Stimulated activated CD8-positive, alpha-beta memory T cell treated with anti-CD3 and anti-CD28 coated beads, Interleukin-4, amount 100 ng/mL, for 4 hours (primary cell): ENCODE results near the gene LRRC41.
"Not testable (repeated sequence)": the region's sequence is repeated elsewhere in the genome, so short reads cannot be mapped to it uniquely, and the experiment has no call there.

Experiments used
- DNase-seq, 2 donors: peaks; one replicate each; pipeline ENCODE4 v3.0.0-alpha.2; 2020; ENCODE audit warnings: low read depth in 2 of 2, low spot score in 1 of 2

The LRRC41 gene

GRCh38 chr1:46285730-46286477 lies 17.5 kb downstream of the LRRC41 start:
- peak in 1 of 2 donors; percentile 18 for DNase-seq

- DNase-seq: no peak
Observed at GRCh38 chr1:46284597-46285564, 18.5 kb downstream of the LRRC41 start.

- no peak for DNase-seq
Observed at GRCh38 chr1:46284058-46284457, 19.4 kb downstream of the LRRC41 start.

- no peak for DNase-seq
Observed at GRCh38 chr1:46281021-46281420, 22.4 kb downstream of the LRRC41 start.

GRCh38 chr1:46280092-46280491 lies 23.3 kb downstream of the LRRC41 start:
- no peak for DNase-seq

GRCh38 chr1:46278807-46279206 lies 24.6 kb downstream of the LRRC41 start:
- DNase-seq: no peak

GRCh38 chr1:46277658-46278373 lies 25.6 kb downstream of the LRRC41 start:
- no peak for DNase-seq

GRCh38 chr1:46275030-46275337 lies 28.4 kb downstream of the LRRC41 start:
- DNase-seq: no peak

- DNase-seq: no peak
Observed at GRCh38 chr1:46274225-46275029, 29.0 kb downstream of the LRRC41 start.

GRCh38 chr1:46268578-46268977 lies 34.8 kb downstream of the LRRC41 start:
- DNase-seq: no peak

- DNase-seq: no peak
Observed at GRCh38 chr1:46263146-46263545, 40.3 kb downstream of the LRRC41 start.

- no peak for DNase-seq
Observed at GRCh38 chr1:46262508-46262907, 40.9 kb downstream of the LRRC41 start.

GRCh38 chr1:46256523-46256922 lies 46.9 kb downstream of the LRRC41 start:
- DNase-seq: no peak

GRCh38 chr1:46254668-46255067 lies 48.7 kb downstream of the LRRC41 start:
- no peak for DNase-seq

- DNase-seq: no peak
Observed at GRCh38 chr1:46248122-46248920, 55.1 kb downstream of the LRRC41 start.

GRCh38 chr1:46247436-46248121 lies 55.8 kb downstream of the LRRC41 start, which contains the start of gene RAD54L:
Gene RAD54L (plus strand): TSS chr1:46247763. CDS start chr1:46248406, 643 bp downstream.
- peak; percentile 92 to 93 for DNase-seq

- DNase-seq: peak; percentile 40 to 42
Observed at GRCh38 chr1:46246548-46247435, 56.6 kb downstream of the LRRC41 start.

GRCh38 chr1:46246136-46246535 lies 57.3 kb downstream of the LRRC41 start:
- DNase-seq: not testable (repeated sequence)
